ENCODE results near the gene ZBTB46.

- TF ChIP-seq CTCF (IDR thresholded peaks at IDR 0.05) (no peak), POLR2A (IDR thresholded peaks at IDR 0.05) (no peak)
These were observed 45.4 kb downstream of the ZBTB46 start for GRCh38 chr20:63785691-63786131.
